HG03025 (cell line): Measurements from ENCODE around the gene FOXI2.

Source experiments
- ATAC-seq: cut with Tn5 transposase; IDR thresholded peaks from one replicate; pipeline ENCODE4 v1.9.1; 2021; ENCODE audit warnings: mild to moderate bottlenecking, moderate library complexity; ENCODE audit not compliant: unreplicated experiment, low FRiP score

FOXI2 gene

GRCh38 chr10:127736915-127737562 is at the start of gene FOXI2:
Gene FOXI2 (plus strand): TSS chr10:127737185. CDS start chr10:127737274, 89 bp downstream.
- ATAC-seq: no peak

GRCh38 chr10:127687548-127687947 is 49.4 kb upstream of the FOXI2 start:
- ATAC-seq: no peak

DNA sequence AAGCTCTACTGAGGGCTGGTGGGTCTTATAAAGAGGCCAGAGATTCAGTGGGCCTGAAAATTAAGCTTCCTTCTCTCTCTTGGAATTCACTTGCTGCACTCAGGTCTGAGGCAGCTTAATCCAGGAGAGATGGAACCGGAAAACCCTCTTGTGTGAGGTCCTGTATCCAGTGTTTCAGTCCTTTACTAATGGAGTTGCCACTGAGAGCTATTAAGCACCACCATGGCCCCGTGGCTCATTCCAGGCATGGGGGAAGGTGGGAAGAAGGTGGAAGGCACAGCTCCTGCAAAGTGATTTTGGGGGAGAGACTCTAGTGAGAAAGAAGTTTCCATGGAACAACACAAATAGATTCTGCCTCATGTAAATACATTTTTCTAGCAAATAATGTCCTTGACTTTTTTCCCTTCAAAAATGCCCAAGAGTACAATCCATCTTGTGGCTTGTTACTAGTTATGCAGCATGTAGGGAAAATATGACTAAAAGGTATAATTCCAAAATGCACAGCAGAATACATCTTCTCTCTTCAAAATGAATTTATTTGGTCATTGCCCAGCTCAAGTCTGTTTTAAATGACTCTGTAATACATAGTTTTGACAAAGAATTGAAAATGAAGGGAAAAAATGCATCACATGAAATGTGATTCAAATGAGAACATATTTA is 46.7 kb upstream of the FOXI2 start:
- no peak for ATAC-seq

- no peak for ATAC-seq
Observed at GRCh38 chr10:127694580-127695193, 42.3 kb upstream of the FOXI2 start.

- no peak for ATAC-seq
Observed at GRCh38 chr10:127695431-127695830, 41.6 kb upstream of the FOXI2 start.

GRCh38 chr10:127698886-127699285 is 38.1 kb upstream of the FOXI2 start:
- ATAC-seq: no peak

DNA sequence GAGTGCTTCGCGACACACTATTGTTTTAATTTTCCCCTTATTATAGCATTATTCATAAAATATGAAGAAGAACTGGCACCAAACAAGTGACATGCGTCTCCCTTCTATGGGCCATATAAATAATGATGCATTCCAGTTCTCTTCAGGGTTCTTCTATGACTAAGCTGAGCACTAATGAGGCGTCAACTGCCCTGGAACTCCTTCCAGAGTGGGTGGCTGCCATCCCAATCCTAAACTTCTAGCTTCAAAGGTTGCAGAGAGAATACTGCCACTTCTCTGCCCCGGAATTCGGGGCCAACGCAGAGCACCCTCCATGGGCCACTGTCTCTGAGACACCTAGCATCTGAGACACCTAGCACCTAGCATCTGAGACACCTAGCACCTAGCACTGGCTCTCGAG is 37.7 kb upstream of the FOXI2 start:
- no peak for ATAC-seq

- ATAC-seq: no peak
Observed at GRCh38 chr10:127702271-127702670, 34.7 kb upstream of the FOXI2 start.

- no peak for ATAC-seq
Observed at GRCh38 chr10:127715249-127715648, 21.7 kb upstream of the FOXI2 start.

- ATAC-seq: no peak
Observed at GRCh38 chr10:127715782-127716378, 21.1 kb upstream of the FOXI2 start.

DNA sequence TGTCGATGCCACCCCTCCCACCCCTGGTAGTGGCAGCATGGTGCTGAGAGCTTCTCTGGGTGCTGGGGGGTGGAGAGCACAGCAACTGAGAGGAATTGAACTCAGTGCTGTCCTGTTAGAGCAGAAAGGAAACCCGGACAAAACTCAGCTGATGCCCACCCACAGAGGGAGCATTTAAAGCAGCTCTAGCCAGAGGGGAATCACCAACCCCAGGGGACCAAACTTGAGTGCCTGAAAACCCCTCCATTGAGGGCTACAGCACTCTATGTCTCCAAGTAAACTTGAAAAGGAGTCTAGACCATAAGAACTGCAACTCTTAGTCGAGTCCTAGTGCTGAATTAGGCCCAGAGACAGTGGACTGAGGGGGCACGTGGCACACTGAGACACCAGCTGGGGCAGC is 16.8 kb upstream of the FOXI2 start:
- no peak for ATAC-seq

- ATAC-seq: no peak
Observed at GRCh38 chr10:127720903-127721302, 16.1 kb upstream of the FOXI2 start.

DNA sequence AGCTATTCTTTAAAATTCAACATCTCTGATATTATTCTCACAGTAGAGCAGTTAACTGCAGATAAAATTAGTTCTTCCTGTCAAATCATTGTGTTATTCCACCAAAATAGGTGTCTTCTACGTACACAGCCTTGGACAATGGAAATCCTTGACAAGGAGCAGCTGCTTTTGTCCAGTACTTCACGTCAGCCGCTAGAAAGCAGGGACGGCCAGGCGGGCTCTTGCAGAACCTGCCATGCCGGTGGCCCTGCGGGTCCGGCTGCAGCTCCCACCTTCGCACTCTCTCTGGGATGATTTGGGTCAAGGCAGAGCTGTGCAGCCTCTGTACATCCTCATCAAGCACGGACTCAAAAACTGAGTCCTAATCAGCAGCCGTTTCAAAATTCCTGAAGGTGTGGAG is 2.2 kb upstream of the FOXI2 start:
- ATAC-seq: no peak

DNA sequence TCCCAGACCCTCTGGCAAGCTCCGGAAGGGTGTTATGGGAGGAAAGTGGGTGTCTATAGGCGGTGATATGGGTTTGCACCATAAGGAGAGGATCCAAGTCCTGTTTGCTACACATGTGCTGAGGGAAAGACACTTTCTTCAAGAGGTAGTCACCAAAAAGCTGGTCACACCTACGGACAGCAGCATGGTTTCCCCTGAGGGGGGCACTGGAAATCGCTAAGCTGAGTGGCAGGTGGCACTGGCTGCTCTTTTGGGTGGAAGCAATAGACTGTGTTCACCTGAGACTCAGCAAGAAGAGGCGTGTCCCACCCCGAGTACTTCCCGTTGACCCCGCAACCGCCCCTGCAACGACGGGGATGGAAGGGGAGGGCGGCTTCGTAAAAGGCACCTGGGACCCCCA is 1.8 kb upstream of the FOXI2 start:
- no peak for ATAC-seq

DNA sequence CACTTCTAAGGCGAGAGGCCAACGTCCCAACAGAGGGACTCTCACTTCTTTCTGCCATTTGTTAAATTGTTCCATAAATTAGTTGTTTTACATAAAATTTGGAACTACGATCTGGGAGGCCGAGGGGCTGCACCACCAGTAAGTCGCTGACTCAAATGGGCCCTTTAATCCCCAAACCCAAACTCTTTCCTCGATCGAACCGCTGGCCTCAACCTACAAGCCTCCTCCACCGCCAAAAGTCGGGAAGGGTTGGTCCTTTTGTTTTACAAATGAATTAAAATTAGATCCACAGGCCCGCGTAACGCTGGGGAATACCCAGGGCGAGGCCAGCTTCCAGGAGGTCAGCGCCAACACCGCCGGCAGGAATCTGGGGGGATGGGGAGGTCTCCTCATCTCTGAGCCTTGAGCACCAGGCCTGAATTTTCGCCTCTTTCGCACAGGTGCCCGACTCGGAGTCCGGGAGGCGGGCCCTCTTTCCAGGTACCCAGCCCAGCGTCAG is 1.2 kb upstream of the FOXI2 start:
- ATAC-seq: no peak

DNA sequence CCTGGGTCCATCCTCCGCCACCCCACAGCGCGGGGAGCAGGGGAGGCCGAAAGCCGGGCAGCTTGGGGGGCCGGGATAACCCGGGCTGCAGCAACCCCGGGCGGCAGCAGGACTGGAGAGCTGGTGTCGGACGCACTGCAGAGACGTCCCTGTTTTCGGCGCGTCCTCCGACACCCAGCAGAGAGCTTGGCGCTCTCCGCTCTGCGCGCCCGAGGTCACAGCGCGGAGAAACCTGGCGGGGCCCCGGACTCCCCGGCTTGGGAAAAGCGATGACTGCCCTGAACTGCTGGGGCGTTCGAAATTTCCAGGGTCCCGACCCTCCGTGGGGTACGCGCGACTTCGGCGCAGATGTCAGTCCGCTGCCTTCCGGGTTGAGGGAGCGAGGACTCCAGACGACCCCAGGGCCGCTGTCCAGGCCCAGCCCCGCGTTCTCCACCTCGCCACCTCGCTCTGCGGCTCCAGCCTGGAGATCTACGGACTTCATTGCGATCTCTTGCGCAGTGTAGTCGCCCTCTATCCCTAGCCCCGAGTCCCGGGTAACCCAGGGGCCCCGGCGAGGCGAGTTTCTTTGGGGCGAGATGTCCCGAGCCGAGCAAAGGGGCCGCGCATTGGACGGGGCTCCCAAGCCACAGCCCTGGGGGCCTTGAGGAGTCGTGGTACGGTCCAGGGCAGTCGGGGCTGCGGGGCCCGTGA is 617 bp upstream of the FOXI2 start:
- no peak for ATAC-seq

- no peak for ATAC-seq
Observed at GRCh38 chr10:127737563-127738511, 852 bp downstream of the FOXI2 start.

GRCh38 chr10:127738512-127739424 is 1.8 kb downstream of the FOXI2 start:
- no peak for ATAC-seq

DNA sequence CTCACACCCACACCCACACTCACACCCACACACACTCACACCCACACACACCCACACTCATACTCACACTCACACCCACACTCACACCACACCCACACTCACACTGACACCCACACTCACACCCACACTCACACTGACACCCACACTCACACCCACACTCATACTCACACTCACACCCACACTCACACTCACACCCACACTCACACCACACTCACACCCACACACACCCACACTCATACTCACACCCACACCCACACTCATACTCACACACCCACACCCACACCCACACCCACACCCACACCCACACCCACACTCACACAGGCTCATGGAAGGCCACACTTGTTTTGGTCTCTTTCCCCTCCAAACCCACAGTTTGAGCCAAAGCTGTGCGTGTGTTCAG is 2.9 kb downstream of the FOXI2 start:
- no peak for ATAC-seq
